Stimulated activated CD4-positive, alpha-beta T cell treated with anti-CD3 and anti-CD28 coated beads, TNF-alpha, amount 100 ng/mL, for 48 hours (primary cell): ENCODE data around the gene SCART1.
"Not testable (repeated sequence)": the region's sequence is repeated elsewhere in the genome, so short reads cannot be mapped to it uniquely, and the experiment has no call there.

Experiments
- DNase-seq, 3 donors: peaks; one replicate each; pipeline ENCODE4 v3.0.0-alpha.2; 2020; ENCODE audit warnings: low read depth in 3 of 3

Gene SCART1

DNA sequence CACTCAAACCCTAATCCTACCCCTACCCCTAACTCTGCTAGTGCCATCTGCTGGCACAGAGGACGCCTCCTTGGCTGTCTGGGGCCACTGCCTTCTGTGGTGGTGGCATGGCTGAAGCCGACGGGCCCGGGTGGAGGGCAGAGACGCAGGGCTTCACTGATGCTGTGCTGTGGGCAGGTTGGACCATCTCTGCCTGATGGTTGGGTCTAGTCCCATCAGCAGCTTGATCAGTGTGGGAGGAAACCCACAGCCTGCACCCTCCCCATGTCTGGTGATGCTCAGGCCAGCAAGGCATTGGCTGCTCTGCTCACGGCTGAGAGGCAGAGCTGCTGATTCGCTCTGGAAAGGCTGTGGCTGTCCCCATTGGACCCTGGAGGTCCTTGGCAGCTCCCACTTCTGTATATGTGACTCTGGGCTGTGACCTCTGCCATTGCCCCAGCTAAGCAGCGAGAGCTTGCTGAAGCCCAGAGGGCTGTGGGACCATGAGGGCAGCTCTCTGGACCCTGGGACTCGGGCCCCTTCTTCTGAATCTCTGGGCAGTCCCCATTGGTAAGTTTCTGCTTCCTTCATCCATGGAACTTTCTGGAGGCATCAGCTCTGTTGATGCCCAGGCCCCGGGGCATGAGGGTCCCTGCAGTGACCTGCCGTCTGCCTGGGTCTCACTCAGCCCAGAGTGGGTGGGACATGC, at the start of gene SCART1:
TSS of gene SCART1 (plus strand) at position 430 of the 688 bp plus-strand sequence. CDS start at position 483, 53 bp downstream.
- DNase-seq, result no peak

- DNase-seq, result no peak
These were observed 48.5 kb upstream of the SCART1 start for GRCh38 chr10:133405272-133405671.

DNA sequence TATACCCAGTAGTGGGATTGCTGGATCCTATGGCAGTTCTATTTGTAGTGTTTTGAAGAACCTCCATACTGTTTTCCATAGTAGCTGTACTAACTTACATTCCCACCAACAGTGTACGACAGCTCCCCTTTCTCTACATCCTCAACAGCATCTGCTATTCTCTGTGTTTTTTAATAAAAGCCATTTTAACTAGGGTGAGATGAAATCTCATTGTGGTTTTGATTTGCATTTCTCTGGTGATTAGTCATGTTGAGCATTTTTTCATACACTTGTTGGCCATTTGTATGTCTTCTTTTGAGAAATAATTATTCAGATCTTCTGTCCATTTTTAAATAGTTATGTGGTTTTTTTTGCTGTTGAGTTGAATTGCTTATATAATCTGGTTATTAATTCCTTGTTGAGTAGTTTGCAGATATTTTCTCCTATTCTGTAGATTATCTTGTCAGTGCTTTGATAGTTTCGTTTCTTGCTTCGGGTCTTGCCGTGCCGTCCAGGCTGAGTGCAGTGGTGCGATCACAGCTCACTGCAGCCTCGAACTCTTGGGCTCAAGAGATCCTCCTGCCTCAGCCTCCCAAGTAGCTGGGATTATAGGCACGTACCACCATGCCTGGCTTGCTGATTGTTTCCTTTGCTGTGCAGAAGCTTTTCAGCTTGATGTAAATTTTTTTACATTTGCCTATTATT, 47.8 kb upstream of the SCART1 start:
- no peak for DNase-seq

GRCh38 chr10:133411523-133412380, 42.0 kb upstream of the SCART1 start:
- DNase-seq, result no peak

GRCh38 chr10:133412381-133412711, 41.4 kb upstream of the SCART1 start:
- no peak for DNase-seq

GRCh38 chr10:133414401-133414800, 39.3 kb upstream of the SCART1 start:
- DNase-seq, result not testable (repeated sequence)

GRCh38 chr10:133415752-133416151, 38.0 kb upstream of the SCART1 start:
- no peak for DNase-seq

GRCh38 chr10:133418289-133418993, 35.3 kb upstream of the SCART1 start:
- DNase-seq, result no peak

- no peak for DNase-seq
These were observed 34.4 kb upstream of the SCART1 start for GRCh38 chr10:133419211-133419950.

DNA sequence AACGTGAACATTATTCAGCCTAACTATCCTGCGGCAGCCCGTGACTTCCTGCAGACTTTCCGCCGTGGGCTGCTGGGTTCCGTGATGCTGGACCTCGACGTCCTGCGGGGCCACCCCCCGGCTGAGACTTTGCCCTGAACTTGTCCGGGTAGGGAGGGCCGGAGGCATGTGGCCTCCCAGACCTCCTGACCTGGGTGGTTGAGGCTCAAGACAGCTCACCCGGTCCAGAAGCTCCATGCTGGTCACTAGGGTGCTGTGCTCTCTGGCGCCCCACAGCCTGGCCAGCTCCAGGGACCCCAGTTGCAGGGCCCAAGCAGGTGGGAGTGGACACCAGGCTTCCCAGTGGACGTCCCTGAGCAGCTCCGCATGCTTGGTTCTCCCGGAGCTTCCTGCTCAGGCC, 33.7 kb upstream of the SCART1 start:
- no peak for DNase-seq

DNA sequence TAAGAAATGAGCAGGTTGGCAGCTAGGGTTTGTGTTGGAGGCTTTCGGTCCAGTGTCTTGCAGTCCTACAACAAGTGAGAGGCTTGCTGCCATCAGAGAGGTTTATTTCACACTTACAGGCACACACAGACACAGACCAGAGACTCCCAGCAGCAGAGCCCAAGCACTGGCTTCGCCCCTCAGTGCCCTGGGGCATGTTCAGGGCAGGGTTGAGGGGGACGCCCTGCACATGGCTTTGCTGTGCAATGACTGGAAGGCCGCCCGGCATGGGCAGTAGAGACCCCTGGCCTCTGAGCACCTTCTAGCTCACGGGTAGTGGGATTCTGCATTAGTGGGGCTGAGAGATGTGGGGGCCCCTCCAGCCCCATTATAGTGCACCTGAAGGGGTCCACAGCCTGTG, 33.2 kb upstream of the SCART1 start:
- DNase-seq, result no peak

GRCh38 chr10:133421336-133422222, 32.2 kb upstream of the SCART1 start:
- no peak for DNase-seq

- DNase-seq, result no peak
These were observed 31.4 kb upstream of the SCART1 start for GRCh38 chr10:133422223-133422806.

GRCh38 chr10:133422807-133423771, 30.7 kb upstream of the SCART1 start:
- no peak for DNase-seq

- not testable (repeated sequence) for DNase-seq
These were observed 29.6 kb upstream of the SCART1 start for GRCh38 chr10:133424102-133424501.

- not testable (repeated sequence) for DNase-seq
These were observed 29.1 kb upstream of the SCART1 start, which contains the start of gene SPRN for GRCh38 chr10:133424601-133425000. Gene SPRN, minus strand, starts transcription at chr10:133424625. Its CDS starts 944 bp downstream, at chr10:133423681.

GRCh38 chr10:133429571-133429970, 24.2 kb upstream of the SCART1 start:
- not testable (repeated sequence) for DNase-seq

DNA sequence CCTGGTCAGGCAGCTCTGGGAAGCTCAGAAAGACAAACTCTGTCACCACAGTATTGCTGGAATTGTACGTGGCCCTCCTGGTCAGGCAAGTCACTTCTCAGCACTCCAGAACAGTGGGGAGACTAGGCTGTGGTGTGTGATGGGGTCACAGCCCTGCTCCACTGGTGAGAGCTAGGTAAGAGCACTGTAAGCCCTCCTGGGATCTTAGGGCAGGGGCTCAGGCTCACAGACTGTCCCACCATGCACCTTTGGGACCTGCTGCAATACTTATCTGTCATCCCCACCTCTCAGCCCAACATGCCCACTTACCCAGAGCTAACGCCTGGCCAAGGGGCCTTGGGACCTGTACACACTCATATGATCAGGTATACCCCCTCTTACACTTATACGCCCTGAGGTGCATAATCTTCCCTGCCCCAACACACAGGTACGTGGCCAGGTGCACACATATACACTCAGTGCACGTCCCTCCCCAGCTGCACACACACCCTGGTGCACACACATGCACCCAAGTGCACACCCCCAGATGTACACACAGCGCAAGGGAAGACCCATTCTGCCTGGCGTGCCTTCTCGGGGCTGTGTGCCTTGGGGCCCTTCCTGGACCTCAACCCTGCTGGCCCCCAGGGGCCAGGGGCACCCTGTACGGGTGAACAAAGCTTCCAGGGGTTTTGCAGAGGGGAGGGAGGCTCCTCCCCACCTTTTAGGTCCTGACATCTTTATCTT, 21.7 kb upstream of the SCART1 start:
- DNase-seq, result not testable (repeated sequence)
